Measurements from ENCODE around the gene LSAMP.
"Not testable (repeated sequence)": the region's sequence is repeated elsewhere in the genome, so short reads cannot be mapped to it uniquely, and the experiment has no call there.

The LSAMP gene

DNA sequence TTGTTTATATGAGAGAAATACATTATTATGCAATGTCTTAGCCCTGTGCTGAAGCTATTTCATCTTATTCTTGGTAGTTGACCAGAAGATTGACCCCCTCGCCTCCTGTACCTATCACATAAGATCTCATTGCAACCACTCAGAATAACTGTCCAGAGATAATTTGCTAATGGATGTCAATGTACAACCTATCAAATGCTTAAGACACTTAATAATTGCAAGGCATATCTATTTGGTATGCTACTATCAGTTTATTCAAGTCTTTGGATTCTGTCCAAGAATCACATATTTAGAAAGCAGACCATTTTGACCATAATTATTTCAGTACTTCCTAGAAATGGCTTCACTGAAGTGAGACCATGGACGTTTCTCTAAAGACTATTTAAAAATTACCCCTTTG is 580.4 kb downstream of the LSAMP start:
- DNase-seq = no peak

DNA sequence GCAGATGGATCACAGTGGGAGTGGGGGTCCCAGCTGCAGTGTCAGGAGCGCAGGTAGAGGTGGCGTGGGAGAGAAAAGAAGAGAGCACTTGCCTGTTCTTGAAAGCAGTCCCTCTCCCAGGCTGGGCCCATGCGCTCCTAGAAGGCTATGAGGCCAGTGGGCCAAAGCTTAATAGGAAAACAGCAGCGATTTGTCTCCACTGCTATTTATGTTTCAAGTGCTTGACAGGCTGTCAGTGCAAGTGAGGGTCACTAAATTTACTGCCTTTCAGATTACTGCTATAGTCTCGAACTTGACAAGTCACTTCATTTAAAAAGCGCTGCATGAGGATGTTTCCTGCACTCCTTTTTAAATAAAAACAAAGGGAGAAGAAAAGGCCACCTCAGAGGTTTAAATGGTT is 582.4 kb downstream of the LSAMP start:
- DNase-seq = no peak

DNA sequence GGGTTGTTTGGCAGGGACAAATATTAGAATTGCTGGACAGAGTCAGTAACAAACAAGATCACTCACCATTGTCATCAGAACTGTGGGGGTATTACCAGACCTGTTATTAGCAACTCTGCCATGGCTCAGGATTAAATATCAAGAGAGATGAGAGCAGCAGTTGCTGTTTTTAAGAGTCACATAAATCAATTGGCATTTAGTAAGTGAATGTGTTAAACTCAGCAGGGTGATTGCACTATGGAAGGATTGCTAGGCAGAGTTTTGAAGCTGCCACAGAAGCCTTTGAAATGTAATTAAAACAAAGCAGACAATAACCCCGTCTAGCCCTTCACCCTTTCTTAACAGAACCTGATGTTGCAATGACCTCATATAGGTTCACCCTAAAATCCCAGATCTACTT is 583.2 kb downstream of the LSAMP start:
- no peak for DNase-seq

DNA sequence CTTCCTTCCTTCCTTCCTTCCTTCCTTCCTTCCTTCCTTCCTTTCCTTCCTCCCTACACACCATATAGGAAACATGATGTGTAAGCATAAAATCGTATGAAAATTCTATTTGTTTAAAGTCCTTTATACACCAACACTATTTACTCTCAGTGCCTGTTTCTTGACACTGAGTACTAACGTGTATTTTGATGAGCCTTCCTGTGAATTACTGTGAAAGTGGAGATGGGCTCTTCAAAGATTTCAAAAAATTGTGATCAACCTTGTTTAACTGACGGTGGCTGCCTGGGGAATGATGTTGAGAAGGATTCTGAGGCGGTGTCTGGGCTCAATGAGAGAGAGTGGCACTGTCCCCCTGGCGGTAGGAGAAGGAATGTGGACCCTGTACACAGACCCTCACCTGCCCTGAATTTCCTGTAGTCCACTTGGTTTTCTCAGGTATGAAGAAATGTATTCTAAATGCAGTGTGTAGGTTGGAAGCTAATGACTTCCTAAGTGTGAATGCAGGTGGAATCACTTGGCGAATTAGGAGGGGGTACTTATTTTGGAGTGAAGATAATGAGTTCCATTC is 584.0 kb downstream of the LSAMP start:
- DNase-seq = no peak

DNA sequence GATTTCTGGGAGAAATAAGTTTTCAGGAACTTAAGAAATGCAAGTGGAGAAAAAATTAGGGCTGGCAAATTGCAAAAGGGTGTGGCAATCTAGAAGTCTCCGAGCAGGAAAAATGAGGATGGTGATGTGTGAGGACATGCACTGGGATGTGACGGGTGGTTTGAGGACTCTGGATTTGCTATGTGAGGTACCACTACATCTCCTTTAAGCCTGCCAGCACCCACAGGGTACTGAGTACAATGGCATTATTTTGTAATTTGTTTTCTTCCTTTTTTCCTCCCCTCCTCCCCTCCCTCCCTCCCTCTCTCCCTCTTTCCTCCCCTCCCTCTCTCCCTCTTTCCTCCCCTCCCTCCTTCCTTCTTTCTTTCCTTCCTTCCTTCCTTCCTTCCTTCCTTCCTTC is 584.5 kb downstream of the LSAMP start:
- no peak for DNase-seq

DNA sequence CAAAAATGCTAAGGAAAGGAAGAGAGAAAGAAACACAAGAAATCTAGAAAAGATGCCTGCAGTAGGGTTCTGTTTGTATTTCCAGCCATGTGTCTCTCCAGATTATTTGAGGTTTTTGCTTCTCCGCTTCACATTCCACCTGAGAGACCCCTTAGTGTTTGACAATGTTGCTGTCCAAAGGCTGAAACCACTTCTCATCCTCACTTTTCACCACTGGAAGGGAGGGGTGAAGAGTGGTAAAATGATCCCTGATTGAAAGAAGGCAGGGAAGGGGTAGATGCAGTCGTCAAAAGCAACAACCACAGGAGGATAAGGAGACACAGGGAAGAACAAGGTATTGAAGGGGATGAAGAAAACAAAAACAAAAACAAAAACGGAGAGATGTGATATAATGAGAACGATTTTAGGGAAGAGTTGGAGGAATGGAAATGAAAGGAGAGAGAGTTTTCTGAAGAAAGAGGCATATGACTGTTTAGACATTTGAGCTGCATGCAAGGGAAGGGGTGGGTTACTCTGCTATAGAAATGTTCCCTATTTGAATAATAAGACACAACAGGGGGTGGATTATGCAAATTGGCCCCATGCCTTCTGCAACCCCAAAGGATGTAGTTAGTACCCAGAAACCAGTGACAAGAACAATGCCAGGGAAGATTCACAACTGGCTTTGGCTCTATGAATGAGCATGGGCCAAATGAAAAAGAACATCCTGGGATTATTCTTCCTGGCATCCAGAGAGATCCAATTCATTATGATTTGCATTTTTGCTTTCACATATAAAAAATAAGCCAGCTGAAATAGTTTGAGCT is 586.1 kb downstream of the LSAMP start:
- DNase-seq = no peak

DNA sequence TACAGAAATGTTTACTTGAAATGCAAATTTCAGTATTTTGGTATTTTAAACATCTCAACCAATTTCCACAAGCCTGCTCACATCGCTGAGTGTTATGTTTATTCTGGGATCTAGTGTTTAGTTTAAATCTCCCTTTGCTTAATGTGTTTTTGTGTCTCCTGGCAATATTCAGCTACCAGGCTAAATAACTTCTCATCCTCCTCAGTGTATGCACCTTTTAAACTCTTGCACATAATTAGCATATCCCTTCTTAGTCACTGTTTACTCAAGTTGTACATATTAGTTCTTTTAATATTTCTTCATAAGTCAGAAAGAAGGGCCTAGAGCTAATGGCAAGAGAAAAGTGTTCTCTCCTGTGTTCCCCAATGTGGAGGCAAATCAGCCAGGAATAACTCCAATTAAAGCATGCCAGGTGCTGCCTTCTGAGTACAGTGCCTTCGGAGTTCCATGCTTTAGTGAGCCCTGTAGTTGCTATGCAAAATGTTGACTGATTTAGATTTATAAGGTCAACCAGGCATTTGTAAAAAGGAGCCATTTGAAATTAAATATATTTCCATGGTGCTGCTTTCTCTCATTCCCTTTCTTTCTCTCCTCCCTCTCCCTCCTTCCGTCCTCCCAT is 587.7 kb downstream of the LSAMP start:
- DNase-seq = no peak

DNA sequence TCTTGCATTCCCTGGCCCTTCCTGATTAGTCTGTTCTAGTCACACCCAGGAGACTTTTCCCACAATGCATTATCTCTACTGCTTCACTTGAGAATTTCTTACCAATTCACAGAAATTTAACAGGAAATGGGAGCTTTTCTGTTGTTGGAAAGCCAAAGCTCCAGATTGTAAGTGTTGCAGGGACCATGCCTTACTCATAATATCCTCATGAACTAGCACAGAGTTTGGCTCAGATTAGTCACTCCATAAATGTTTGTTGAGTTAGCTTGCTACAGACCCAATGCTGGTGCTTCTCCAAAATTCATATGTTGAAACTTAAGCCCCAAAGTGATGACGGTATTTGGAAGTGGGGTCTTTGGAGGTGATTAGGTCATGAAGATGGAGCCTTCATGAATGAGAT is 589.4 kb downstream of the LSAMP start:
- DNase-seq = no peak

DNA sequence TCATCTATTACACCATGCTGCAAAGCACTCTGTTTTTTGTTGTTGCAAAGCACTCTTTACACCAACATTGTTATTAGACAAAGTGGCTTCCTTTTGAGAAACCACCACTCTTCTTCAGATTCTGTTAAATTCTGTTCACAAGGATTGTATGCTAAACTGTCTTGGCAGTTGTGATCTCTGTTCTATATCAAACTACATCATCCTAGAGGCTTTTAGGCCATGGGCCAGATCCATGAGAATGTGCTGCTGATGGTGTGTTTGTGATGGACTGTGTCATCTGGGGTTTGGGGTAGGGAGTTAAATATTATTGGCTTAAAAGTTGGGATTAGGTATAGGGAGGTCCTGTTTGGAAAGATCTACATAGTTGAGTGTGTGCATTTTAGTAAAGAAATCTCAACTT is 592.2 kb downstream of the LSAMP start:
- no peak for DNase-seq

DNA sequence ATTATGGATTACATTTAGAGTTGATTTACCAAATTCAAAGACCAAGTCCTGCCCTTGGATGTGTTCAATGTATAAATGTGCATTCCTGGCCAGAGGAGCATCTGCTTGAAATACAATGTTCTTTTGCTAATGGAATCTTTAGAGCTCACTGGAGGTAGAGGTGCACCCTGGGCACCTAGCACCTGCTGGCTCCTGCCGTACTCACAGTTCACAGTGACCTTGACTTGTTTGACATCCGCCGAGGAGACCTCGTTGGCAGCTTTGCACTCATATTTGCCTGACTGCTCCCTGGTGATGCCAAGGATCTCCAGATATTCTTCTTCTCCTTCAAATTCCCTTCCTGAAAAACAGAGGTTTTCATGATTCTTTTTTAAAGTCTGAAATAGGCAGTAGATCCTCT is 593.0 kb downstream of the LSAMP start:
- DNase-seq = no peak

DNA sequence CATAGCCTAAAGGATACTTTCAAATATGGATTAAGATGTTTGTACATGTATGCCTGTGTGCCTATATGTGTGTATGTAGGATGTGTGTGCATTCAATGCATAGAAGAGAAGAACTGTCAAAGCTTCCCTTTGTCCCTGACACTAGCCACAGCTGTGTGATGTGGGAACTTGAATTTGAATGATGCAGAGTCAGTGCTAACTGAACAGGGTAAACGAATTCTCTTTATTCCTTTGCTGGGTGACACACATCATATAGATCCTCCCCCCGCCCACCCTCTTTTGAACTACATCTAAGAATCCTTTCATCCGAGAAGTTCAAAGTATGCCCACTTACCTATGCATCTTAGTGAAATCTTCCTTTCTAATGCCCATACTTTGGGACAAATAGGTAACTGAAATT is 593.7 kb downstream of the LSAMP start:
- DNase-seq = no peak

DNA sequence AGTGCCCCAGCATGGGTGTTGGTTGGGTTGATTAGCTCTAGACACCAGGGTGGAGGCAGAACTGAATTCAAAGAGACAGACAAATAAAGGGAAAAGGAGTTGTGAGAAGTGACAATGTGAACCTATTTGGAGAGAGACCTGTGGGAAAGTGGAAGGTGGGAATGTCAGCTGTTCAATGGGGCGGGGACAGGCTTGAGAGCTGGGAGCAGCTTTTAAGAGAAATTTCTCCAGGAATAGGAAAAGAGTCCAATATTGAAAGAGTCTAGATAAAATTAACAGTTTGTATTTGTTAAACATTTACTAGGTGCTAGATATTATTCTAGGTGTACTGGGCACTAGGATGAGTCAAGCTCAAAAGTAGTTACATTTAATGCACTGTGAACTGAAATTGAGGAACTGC is 596.6 kb downstream of the LSAMP start:
- no peak for DNase-seq

DNA sequence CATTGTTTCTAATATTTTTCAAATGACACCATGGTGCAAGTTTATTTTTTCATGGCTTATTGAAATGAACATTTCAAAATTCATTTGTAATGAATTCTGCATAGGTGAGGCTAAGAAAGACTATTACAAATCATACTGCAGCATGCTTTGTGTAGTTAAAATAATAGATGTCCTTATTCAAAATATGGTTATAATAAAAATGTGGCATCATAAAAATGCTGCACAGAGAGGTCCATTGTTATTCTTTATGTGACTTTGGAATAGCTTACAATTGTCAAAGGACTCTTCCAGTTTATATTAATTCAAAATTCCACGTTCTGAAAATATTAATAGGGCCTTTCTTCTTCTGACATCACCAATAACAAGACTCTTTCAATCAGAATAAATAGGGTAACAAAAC is 599.3 kb downstream of the LSAMP start:
- no peak for DNase-seq

DNA sequence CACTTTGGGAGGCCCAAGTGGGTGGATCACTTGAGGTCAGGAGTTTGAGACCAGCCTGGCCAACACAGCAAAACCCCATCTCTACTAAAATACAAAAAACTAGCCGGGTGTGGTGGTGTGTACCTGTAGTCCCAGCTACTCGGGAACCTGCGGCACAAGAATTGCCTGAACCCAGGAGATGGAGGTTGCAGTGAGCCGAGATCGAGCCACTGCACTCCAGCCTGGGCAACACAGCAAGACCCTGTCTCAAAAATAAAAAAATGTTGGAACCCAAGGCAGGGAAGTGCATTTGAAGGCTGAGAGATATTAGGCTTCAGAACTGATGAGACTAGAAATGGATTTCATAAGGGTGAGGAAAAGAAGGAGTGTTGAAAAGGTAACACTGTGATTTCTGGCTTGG is 600.6 kb downstream of the LSAMP start:
- not testable (repeated sequence) for DNase-seq

DNA sequence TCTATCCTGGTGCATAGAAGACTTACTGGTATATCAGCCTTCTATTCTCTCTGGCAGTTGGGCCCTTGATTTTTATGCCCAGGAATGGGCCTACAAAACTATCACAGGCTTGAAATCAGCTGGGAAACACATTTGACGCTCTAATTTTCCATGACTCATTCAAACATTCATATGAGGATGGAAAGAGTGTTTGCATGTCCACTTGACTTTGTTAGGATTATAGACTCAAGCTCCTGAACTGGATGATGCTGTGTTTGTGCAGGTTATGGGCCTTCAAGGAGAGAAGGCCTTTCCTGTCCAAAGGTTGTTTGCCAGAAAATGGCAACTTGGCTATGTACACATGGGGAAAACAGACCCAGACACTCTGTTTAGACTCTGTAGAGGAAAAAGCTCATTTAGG is 602.1 kb downstream of the LSAMP start:
- no peak for DNase-seq

DNA sequence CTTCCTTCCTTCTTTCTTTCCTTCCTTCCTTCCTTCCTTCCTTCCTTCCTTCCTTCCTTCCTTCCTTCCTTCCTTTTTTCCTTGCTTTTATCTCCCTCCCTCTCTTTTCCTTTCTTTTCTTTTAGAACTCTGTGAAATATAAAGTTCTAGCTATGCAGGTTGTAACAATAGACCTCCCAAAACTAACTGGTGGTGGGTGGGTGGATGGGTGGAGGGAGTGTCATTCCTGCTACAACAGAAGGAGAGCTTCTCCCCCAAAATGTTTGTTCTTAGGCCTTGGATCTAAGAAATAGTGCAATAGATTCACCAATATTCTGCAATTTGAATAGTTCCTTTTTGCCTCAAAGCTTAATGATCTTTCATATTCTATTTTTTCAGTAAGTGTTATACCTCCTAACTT is 606.0 kb downstream of the LSAMP start:
- no peak for DNase-seq

DNA sequence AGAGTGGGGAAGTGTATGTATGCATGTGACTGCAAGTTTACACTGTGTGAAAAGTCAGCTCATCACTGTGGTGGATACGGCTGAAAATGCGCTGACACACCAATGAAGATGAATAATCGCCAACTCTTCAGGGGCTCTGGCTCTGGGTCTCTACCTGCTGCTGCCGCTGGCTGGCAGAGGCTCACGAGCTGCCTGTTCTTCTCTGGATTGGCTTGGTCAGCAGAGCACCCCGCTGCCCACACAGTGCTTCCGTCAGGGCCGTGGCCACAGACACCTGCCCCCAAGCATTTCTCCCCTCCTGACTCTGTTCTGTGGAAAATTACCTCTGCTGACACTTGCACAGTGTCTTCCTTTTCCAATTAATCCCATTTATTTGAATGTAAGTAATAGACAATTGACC is 606.5 kb downstream of the LSAMP start:
- DNase-seq = no peak

DNA sequence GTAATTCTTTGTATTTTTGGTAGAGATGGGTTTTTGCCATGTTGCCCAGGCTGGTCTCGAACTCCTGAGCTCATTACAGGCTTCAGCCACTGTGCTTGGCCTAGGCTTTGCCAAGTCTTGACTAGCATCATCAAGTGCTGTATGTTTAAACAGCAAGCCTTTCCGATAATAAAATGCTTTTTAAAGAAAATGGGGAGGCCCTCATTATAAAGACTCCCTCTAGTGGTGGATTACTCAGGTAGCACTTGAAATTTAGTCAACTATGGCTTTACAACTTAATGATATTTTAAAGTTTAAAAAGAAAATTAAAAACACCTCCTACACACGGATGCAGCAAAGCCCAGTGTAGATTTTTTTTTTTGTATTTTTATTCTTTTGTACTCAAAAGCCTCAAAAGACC is 608.3 kb downstream of the LSAMP start:
- DNase-seq = no peak

DNA sequence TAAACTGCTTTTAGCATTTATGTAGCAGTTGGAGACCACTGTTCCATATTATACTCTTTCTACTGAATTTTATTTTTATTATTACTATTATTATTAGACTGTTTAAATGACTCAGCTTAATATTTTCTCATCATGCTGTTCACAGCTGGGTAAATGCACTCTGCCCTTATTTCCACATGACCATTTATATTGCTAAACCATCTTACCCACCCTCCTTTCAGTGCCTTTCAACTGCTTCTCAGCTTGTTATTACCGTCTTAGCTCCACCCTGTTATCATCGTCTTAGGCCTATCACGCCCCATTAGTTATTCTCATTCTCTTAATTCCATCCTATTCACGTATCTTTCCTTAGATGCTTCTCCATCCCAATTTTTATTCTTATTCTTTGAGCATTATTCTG is 609.3 kb downstream of the LSAMP start:
- DNase-seq = no peak

DNA sequence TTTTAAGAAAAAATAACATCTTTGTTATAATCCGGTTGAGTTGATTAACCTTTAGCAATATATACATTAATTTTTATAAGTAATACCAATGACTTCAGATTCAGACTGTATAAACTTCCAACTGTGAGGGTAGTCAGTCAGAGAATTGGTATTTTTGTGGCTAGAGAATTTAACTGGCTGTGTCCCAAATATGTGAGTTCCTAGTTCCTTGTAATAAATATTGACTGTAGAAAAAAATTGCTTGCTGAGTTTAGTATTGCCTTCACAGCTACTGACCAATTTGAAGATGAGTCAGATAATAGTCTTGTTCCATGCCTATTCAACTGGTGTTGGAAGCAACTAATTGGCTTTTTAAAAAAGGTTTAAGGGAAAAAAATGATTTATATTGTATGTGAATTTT is 611.2 kb downstream of the LSAMP start:
- no peak for DNase-seq

DNA sequence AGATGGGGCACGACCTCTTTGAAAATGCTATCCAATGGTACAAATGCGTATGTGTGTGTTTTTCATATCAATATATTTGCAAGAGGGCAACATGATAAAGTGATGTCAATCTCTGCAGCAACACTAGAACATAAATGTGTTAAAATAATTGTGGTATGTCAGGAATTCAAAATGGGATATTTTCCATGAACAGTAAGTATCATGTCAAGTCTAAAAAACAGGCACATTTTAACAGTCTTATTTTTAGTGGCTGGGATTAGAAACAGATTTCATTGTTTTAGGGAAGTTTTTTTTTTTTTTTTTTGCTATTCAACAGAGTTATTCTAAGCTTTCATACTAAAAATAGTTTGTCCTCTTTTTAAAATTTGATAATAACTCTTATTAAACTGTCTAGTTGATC is 612.2 kb downstream of the LSAMP start:
- no peak for DNase-seq

DNA sequence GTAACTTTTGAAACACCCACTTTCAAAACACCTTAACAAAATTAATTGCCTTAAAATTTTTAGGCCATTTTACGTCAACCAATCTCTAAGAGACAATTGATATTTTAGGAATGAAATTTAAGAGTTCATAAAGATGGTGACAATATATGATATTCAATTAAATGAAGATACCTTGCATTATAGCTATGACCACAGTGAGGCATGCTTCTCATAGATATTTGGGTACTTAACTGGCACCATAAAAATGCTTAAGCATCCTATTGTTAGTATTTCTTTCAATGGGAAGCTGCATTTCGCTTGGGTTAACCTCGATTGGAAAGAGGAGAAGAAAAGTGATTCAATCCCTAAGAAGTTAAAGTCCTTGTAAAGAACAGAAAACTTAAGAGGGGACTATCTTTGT is 613.0 kb downstream of the LSAMP start:
- DNase-seq = no peak

DNA sequence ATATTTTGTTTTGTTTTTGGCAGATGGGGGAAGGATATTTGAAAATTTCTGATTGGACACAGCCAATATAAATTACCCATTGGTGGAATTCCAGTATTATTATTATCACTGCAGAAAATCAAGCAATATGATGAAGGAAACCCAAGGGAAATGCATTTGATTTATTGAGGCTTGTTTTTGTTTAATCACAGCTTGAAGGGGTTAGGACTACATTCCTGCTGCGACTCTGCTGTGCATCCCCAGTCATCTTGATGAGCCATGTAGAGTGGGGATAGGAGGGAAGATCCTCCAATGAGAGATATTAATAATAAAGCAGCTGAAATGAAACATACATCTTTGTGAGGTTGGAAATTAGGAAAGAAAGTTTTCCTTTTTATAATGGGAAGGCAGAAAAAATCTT is 613.4 kb downstream of the LSAMP start:
- no peak for DNase-seq

DNA sequence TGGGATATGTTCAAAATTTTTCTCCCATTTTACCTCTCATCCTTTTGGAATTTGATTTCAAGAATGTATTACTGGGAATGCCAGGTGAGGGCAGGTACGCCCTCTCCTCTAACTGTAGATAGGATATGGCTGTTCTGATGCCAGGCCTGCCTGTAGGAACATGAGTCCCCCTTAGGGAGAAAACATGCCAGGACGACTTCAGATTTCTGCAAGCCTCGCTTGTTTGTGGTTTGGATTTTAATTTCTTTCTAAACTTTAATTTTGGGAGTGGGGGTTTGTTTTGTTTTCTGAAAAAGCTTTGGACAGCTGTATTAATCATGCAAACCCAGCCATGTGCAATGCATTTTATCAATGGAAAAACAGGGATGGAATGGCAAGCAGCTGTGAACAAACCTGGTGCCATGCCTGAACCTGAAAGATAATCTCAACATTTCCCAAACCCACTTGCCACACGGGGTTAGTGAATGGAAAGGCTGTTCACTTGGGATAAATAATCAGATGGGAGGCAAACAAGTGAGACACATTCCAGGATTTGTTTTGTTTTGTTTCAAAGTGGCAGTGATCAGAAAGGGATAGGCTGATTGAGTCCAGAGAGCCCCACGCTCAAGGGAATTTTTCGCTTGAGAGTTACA is 614.4 kb downstream of the LSAMP start:
- DNase-seq = no peak
